ENCODE data around the gene CC2D2A.
"Not testable (repeated sequence)": the region's sequence is repeated elsewhere in the genome, so short reads cannot be mapped to it uniquely, and the experiment has no call there.

Gene CC2D2A

DNA sequence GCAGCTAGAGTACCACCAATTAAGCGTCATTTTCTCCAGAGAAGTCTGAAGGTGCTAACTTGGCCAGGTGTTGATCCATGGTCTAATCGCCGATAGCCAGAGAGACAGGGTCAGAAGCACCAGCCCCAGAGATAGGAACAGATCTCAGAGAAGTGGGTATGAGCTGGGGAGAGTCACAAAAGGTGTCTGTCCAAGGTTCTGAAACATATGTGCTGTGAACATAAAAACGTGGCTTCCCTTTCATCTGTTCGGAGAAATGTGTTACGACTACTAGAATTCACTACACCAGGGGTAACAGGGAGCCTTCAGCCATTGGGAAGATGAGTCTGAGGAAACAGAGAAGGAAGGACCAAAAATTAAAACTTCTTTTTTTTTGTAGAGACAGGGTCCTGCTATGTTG is 94.2 kb downstream of the CC2D2A start:
- DNase-seq, result no peak

DNA sequence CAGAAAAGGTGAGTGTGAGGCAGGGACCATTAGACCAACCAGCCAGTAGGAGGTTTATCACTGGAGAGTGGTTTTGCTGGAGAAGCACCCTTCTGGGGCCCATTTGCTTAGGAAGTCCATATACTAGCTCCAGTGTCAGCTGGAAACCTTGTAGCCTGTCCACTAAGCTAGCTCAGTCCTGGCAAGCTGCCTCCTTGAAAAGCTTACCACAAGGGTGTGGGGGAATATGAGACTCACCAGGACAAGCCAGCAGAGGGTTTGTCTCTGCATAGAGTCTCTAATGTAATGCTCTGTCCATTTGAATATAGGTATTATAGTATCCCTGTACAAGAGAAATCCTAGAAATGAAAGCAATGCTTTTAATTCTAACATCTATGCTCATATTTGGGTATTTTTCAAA is 99.1 kb downstream of the CC2D2A start:
- DNase-seq, result no peak

DNA sequence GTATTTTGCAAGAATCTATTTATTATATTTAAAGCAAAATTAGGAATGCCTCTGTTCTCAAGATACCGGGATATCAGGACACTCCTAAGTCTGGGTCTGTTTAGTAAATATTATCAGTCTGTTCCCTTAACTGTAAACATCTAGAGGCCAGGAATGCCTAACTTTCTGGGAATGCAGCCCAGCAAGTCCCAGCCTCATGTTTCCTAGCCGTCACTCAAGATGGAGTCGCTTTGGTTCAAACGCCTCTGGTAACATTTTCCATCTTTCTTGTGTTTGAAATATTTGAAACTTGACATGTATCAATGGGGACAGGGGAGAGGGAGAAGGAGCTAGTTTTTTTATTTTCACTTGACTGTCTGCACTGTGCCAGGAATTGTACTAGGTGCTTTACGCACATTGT is 100.1 kb downstream of the CC2D2A start:
- DNase-seq, result no peak

DNA sequence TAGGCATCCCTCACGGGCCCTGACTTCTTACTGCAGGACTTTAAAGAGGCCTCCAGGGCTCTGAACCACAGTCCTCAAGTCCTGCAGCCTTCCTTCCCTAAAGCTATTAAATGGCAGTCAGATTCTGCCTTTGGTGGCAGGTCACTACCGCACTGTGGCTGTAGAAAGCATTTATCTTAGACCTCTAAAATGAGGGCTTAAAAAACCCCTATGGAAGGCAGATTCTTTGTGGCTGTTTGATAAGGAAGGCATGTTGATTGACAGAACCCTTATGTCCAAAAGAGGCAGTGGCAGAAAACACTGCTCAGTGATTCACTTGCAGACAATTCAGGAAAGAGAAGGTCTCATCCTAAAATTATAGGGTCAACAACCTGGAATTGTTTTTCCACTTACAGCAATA is 106.3 kb downstream of the CC2D2A start:
- DNase-seq, result no peak

DNA sequence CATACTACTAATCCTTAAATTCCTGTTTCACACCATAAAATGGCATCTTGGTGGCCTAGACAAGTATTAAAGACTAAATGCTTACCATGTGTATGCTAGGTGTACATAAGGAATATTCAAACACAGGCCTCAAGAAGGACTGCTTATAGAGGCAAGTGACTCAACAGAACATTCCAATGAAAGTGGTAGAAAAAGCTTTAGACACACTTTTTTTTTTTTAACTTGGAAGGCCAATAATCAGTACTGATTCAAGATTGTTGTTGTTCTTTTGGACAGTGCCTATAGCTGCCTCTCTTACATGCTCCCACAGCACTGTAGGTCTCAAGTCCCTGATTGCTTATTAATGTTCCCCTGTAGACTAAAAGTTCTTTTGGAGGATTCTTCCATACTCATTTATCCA is 107.8 kb downstream of the CC2D2A start:
- no peak for DNase-seq

DNA sequence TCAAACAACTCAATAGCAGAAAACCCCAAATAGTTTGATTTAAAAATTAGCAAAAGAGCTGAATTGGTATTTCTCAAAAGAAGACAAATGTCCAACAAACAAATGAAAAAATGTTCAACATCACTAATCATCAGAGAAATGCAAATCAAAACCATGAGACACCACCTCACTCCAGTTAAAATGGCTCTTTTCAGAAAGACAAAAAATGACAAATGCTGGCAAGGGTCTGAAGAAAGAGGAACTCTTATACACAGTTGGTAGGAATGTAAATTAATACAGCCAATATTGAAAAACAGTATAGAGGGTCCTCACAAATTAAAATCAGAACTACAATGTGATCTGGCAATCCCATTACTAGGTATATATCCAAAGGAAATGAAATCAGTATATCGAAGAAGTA is 115.1 kb downstream of the CC2D2A start:
- DNase-seq, result no peak

DNA sequence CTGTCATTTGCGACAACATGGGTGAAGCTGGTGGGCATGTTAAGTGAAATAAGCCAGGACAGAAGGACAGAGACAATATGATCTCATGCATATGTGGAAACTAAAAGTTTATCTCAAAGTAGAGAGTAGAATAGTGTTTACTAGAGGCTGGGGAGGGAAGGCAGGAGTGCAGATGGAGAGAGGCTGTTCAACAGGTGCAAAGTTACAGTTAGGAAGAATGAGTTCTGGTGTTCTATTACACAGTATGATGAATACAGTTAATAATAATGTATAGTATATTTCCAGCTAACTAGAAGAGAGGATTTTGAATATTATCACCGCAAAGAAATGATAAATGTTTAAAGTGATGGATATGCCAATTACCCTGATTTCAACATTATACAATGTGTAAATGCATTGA is 115.6 kb downstream of the CC2D2A start:
- peak; percentile 0 for DNase-seq

DNA sequence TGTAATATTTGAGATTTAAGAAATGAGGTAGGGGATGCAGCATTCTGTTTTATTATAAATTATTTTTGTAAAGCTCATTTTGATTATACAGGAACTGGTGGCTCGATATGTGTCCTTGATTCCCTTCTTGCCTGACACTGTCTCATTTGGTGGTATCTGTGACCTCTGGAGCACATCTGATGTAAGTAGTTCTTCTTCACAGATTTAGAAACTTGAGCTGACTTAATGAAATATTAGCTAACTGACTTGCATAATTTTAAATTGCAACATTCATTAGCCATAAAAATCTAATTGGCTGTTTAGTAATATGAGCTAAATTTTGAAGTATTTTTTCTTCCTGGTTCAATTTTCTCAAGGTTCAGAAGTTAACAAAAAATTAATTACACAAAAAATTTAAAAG is 116.4 kb downstream of the CC2D2A start:
- DNase-seq, result peak; percentile 1

DNA sequence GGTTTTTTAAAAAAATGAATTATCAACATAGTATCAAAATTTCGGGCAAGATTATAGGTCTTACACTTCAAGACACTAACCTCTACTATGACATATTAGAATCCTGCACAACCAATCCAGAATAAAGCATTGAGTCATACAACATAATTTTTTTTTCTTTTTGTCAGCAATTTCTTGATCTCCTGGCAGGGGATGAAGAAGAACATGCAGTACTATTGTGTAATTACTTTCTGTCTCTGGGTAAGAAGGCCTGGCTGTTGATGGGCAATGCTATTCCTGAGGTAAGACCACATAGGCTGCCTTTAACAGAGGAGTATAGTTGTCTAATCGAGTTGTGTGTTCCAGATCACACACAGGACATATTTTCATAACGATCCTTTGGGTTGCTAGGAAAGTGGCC is 118.0 kb downstream of the CC2D2A start:
- DNase-seq, result no peak

DNA sequence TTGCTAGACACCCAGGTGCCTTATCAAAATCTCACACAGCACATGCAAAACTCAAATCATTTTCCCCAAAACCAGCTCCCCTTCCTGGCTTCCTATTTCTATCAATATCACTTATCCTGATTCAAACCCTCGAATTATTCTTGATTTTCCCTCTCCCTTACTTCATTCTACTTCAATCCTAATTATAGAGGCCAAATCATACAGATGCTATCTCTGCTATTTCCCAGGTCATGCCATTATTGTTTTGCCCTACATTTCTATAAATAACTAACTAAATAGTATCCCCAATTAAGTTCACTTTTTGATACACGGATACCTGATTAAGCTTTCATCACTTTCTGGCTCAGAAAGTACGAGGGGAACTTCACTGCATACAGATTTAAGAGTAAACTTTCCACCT is 123.1 kb downstream of the CC2D2A start:
- DNase-seq, result no peak

DNA sequence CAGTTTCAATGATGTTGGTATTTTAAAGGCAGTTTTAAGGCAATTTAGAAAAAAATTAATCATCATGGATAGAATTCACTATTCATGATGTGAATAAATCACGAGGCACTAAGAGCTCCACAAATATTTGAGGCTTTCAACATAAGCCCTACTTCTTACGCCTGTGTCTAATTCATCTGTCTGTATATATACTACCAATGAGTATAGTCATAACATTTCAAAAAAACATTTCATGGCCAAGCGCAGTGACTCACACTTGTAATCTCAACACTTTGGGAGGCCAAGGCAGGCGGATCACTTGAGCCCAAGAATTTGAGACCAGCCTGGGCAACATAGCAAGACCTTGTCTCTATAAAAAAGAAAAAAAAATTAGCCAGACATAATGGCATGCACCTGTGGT is 129.0 kb downstream of the CC2D2A start:
- DNase-seq, result no peak

DNA sequence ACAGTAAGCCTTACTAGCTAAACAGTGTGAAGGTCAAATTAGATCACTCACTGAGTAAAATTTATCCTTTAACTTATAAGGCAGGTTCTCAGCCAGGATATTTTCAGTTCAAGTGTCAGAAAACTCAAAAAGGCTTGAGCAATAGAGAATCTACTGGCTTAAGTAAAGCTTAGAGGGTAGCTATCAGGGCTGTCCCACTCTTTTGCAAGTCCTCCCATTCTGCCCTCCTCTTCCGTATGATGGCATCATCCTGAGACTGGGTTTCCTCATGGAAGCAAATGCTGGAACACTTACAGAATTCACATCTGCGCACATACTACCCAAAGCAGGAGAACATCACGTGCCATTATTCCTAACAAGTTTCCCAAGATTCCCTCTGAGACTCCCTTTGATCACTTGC is 130.5 kb downstream of the CC2D2A start:
- DNase-seq, result no peak

DNA sequence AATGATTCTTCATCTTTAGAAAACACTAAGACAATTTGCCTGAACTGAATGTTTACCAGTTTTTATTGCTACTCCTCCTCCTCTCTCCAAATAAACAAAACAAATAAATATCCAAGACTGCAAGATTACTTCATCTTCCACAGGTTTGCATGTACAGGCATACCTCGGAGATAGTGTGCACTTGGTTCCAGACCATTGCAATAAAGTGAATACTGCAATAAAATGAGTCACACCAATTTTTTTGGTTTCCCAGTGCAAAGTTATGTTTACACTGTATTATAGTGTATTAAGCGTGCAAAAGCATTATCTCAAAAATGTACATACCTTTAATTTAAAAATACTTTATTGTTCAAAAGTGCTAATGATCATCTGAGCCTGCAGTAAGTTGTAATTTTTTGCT is 132.2 kb downstream of the CC2D2A start:
- DNase-seq, result no peak

DNA sequence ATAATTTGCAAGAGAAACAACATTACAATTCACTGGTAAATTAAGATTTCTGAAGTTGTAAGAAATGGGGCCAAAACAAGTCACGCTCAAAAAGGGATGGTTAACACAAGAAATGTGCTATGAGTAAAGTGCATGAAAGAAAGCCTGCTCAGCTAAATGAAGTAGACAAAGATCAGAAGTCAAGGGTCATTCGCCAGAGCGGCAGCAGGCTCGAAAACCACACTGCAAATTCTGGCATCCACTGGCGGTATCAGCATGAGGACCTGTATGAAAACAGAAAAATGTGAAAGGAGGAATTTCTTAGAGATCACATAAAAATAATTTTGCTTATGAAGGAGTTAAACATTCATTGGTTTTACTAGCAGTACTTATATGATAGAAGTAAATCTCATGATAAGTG is 135.9 kb downstream of the CC2D2A start:
- DNase-seq, result no peak

DNA sequence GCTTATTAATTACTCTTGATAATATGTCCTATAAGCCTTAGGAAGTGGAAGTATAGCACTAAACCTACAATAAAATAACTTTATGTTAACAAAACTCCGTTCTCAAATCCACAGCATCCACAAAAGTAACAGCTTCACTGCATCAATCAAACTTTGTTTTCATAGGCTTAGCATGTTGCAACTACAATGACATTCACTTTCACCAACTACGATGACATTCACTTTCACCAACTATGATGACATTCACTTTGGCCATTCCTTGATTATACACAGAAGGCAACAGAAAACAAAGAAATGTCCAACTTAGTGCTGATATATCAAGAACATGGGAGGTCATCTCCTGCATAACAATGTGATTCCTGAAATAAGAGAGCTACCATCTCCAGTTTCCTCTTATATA is 141.2 kb downstream of the CC2D2A start:
- DNase-seq, result no peak

DNA sequence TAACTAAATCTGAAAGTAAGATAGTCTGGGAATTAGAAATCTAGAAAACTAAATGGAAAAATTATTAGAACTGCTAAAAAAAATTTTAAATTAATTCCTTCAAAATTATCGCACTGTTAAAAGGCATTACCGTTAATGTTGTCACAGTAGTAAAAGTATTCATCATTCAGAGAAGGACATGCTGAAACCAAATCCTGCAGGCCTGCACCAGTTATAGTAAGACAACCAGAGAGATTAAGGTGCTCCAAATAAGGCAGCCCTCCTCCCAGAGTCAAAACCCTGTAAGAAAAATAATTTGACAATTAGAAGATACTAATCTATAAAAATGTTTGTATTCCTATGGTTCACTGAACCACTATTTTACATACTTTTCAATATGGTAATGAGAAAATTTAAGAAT is 142.5 kb downstream of the CC2D2A start:
- no peak for DNase-seq

DNA sequence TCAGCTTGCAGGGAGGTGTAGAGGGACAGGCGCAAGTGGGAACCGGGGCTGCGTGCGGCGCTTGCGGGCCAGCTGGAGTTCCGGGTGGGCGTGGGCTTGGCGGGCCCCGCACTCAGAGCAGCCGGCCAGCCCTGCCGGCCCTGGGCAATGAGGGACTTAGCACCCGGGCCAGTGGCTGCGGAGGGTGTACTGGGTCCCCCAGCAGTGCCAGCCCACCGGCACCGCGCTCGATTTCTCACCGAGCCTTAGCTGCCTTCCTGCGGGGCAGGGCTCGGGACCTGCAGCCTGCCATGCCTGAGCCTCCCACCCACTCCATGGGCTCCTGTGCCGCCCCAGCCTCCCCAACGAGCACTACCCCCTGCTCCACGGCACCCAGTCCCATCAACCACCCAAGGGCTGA is 145.2 kb downstream of the CC2D2A start:
- DNase-seq, result not testable (repeated sequence)

DNA sequence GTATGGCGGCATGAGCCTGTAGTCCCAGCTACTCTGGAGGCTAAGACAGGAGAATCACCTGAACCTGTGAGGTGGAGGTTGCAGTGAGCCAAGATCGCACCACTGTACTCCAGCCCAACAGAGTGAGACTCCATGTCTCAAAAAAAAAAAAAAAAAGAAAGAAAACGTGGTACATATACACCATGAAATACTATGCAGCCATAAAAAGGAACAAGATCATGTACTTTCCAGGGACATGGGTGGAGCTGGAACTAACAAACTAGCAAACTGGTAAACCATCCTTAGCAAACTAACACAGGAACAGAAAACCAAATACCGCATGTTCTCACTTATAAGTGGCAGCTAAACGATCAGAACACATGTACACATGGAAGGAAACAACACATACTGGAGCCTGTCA is 147.7 kb downstream of the CC2D2A start:
- DNase-seq, result not testable (repeated sequence)

DNA sequence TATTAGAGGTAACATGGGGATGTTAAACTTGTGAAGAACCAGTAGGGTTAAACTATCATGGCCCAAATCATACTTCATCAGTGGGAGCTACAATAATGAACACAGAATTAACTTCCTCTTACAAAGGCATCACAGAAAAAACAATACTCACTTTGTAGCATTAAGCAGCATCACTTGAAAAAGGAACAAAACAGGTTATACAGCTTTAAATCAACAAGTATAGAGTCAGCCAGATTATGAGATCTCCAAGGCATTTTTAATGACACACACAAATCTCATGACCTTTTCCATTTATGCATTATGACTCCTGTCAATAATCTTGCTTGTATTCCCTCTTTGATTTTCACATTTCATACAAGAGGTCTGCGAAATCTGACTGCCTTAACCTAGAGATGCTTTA is 167.1 kb downstream of the CC2D2A start:
- no peak for DNase-seq

DNA sequence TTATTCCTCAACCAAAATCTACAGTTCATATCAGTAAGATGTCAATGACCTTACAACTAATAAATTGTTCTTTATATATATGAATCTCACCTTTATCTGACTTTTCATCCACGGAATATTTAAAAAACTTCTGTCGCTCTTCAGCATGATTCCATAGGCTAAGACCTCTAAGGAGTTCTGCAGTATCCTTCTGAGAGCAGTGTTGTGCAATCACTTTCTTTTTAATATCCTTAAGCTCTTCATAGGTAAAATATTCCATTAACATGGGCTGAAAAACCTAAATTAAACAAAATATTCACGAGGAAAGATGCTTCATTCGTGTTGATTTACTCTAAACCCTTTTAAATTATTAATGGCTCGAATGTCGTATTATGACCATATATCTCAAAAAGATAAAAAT is 168.7 kb downstream of the CC2D2A start:
- no peak for DNase-seq

DNA sequence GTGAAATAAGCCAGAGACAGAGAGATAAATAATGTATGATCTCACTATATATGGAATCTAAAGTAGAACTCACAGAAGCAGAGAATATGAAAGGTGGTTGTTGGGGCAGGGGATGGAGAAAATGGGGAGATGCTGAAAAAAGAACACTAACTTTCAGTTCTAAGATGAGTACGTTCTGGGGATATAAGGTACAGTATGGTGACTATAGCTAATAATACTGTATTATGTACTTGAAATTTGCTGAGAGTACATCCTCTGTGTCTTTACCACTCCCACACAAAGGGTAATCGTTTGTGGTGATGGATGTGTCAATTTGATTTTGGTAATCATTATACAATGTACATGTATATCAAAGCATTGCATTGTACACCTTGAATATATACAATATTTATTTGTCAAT is 178.9 kb downstream of the CC2D2A start:
- DNase-seq, result no peak

DNA sequence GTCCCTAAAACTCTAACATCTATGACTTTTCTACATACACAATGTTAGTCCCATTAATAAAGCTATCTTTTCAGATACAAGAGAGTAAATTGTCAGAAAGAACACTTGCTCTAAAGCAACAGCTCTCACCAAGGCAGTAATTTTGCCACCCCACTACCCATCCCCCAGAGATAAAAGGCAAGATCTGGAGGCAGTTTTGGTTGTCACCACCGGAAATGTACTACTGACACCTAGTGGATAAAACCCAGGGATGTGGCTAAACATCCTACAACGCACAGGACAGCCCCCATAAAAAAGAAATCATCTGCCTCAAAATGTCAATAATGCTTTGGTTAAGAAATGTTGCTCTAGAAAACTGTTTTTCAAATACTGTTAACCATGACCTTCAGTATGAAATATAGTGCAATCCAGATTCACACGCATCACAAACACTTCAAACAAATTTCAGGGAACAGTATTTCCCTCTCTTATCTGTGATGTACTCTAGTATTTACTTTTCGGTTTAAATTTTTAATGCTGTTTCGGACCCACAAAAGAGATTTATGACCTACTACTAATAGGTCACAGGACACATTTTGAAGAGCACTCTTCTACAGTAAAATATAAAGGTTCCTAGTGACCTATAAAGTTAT is 180.3 kb downstream of the CC2D2A start:
- peak; percentile 46 for DNase-seq
